GM21360 (cell line): Measurements from ENCODE around the gene POU2F1.
"Not testable (repeated sequence)": the region's sequence is repeated elsewhere in the genome, so short reads cannot be mapped to it uniquely, and the experiment has no call there.

Experiments
- ATAC-seq: cut with Tn5 transposase; IDR thresholded peaks from one replicate; pipeline ENCODE4 v1.9.1; 2021; ENCODE audit warnings: mild to moderate bottlenecking, moderate library complexity; ENCODE audit not compliant: unreplicated experiment

Gene POU2F1

DNA sequence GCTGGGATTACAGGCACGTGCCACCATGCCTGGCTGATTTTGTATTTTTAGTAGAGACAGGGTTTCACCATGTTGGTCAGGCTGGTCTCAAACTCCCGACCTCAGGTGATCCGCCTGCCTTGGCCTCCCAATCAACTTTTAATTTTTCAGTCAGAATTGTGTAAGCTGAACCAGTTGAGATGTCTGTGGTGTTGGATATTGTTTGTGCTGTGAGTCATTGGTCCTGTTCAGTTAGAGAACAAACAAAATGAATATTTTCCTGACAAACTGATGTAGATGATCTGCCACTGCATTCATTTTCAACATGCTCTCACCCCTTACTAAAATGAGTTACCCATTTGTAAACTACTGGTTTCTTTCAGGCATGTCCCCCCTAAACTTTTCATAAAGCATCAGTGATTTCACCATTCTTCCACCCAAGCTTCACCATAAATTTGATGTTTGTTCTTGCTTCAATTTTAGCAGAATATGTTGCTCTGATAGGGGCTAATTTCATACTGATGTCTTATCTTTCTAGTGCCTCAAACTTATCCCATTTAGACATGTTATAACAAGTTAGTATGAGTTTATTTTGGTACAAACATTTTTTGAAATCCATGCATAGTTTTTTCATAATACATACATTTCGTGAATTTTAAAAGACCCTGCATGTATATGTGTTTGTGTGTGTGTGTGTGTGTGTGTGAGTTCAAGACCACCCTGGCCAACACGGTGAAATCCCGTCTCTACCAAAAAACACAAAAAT lies 15.2 kb upstream of the POU2F1 start:
- ATAC-seq, result not testable (repeated sequence)

DNA sequence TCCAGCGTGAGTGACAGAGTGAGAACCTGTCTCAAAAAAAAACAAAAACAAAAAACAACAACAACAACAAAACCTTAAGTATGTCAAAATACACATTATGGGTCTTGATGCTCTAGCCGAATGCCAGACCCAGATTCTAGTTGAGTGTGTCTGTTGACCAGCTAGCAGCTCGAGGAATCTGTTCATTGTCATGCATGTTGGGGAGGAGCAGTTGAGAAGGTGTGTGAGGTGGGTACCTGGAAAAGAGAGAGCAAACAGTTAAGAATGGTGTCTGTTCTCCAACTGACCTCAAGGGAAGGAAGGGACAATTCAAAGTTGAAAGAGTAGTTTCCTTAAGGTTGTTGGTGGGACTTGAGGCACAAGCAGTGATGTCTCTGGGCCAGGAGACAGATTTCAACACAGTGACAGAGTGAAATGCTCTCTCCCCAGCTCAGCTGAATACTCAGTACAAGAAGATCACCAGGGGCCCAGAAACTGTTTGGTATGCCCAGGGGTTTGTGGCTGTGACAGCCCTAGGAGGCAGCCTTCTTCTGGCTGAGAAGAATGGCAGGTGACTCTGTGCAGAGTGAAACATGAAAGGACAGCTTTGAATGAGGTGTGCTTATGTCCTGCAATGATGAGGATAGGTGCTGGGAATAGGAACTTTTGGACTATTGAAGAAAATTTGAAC lies 14.4 kb upstream of the POU2F1 start:
- no peak for ATAC-seq

DNA sequence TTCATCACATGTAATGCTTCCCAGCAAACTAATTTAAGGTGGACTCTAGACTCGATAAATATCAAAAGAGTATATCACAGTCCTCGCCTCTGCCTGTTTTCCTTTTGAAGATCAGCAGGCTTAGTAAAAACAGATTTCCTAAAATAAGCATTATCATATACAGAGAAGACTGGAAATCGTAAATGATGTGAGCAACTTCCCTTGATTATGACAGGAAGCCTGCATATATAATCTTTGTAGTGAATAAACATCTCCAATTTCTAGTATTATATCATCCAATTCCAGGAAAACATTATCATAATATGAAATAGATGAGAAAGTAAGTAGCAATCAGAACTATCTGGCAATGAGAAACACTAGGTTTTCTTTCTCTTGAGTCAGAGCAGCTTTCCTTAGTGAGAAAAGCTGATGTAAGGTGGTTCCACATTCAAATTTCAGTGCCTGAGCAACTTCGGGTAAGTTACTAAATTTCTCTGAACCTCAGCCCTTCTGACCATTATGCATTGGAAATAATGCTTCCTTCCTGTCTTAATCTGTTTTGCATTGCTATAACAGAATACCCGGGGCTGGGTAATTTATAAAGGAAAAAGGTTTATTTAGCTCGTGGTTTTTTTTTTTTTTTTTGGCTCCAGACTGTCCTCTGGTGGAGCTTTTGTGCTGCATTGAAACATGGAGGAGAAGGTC lies 12.6 kb upstream of the POU2F1 start:
- ATAC-seq, result no peak

DNA sequence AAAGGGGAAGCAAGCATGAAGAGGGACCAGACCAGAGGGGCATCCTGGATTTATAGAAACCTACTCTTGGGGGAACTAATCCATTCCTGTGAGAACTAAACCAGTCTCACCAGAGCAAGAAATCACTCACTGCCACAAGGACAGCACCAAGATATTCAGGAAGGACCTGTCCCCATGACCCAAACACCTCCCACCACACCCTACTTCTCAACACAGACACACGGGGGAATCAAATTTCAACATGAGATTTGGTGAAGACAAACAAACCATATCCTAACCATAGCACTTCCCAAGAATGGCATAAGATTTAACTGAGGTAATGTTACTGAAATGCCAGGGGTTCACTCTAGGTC lies 12.1 kb upstream of the POU2F1 start:
- no peak for ATAC-seq

DNA sequence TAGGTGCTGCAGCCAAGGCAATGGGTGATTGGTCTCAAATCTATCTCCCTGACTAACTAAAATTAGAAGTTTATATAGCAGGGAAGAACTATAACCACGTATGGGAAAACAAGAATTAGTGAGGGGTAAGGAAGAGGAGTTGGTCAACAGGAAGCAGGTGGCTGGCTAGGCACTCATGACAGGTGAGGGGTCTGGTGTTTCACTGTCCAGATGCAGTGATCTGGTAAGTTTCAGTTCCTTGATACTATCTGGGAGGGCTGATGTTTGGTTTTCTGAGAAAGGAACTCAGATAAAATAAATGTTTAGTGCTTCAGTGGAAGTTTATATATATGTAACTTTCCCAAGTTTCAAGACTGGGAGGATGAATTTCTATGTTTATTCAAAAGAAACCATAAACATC lies 11.6 kb upstream of the POU2F1 start:
- ATAC-seq, result no peak

DNA sequence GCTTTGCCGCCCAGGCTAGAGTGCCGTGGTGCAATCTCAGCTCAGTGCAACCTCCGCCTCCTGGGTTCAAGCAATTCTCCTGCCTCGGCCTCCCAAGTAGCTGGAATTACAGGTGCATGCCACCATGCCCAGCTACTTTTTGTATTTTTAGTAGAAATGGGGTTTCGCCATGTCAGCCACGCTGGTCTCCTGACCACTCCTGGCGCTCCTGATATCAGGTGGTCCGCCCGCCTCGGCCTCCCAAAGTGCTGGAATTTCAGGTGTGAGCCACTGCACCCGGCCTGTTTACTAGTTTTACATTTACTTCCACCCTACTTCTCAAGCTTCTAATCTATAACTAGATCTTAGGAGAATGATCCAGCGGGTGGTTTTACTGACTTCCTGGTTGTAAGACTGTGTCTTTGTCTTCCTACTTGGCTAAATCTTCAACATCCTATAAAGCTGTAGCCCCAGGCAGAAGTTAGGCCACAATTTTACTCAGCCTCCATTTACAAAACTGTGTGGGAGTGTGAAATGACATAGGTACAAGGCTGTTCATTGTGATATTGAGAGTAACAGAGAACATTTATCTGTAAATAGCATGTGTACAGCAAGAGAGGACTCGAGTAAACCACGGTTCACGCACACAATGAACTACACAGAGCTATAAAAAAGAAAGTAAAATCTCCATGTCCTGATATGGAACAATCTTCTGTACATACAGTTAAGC lies 9.6 kb upstream of the POU2F1 start:
- no peak for ATAC-seq

DNA sequence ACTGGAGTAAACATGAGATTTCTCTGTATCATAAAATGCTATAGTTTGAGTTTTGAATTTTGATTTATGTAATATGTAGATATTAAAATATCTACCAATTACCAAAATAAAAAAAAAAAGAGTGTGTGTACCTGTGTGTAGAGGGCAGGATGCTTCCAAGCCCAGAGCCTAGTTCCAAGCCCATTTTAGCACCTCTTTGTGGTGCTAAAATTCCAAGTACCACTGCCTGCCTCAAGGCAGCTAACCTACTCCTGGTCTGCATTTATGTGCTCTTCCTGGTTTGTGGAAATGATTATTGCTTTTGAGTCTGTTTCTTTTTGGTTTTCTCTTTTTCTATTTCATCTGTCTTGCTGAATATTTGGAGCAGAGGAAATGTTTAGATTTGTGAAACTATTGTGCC lies 8.7 kb upstream of the POU2F1 start:
- no peak for ATAC-seq

DNA sequence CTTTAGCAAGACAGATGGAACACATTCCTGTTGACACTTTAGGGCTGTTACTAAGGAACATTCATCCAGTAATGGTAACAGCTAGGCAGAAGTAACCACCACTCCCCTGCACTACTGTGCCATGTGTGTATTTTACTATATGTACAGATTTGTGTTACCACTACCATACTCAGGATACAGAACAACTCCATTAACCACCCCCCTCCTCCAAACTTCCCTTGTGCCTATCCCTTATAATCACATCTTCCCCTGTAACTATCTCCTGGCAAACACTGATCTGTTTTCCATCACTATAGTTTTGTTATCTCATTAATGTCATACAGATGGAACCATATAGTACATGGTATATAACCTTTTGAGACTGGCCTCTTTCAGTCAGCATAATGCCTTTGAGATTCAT lies 3.9 kb upstream of the POU2F1 start:
- no peak for ATAC-seq

DNA sequence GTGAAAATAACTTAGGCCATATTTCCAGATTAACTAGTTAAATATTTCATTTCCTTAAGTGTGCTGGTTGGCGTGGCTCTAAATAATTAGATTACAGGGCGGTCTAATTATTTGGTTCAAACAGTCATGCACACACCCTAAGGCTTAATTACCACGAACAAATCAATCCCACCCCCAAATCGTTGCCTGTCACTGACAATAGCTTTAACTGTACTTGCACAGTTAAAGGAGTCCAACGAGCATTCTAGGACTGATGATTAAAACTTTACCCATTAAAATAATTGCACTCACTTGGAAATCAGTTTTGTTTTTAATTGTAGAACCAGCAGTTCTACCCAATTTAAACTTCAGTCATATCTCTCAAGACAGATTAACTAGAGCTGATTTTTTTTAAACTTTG lies 1.5 kb upstream of the POU2F1 start:
- ATAC-seq, result no peak

DNA sequence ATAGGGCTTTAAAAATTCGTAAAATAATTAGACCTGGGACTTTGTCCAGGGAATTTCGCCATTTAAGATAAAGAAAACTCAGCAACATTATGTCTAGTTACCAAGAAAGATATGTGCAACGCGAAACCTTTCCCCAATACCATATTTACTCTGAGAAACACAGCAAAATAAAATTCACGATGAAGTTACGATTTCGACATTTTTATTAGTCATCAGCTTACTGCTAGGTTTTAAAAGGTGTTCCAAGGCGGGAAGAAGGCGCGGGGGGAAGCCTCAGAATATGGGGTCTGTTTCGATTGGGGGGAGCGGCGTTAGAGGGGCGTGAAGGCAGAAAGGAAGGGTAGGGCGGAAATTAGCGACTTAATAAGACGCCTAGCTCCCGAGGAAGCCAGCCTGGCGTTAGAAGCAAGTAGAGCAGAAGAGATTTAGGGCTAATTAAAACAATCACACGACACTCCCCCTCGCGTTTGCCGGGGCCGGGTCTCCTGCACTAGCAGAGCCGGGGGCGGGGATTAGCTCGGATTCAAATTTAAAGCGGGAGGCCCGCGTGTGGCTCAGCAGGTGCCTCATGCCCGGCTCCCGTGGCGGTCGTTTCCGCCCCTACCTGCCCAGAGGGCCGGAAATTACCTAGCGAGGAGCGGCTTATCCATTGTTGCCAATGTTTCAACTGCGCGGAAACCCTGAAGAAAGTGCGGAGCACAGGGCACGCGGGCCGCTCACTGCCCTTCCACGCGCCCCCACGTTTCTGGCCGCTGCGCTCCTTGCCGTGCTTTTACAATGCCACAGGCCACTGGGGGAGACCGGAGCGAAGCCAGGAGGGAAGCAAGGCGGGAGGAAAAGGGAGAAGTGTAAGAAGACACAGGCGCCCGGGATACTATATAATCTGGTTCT lies 795 bp upstream of the POU2F1 start:
- peak; percentile 36 for ATAC-seq

DNA sequence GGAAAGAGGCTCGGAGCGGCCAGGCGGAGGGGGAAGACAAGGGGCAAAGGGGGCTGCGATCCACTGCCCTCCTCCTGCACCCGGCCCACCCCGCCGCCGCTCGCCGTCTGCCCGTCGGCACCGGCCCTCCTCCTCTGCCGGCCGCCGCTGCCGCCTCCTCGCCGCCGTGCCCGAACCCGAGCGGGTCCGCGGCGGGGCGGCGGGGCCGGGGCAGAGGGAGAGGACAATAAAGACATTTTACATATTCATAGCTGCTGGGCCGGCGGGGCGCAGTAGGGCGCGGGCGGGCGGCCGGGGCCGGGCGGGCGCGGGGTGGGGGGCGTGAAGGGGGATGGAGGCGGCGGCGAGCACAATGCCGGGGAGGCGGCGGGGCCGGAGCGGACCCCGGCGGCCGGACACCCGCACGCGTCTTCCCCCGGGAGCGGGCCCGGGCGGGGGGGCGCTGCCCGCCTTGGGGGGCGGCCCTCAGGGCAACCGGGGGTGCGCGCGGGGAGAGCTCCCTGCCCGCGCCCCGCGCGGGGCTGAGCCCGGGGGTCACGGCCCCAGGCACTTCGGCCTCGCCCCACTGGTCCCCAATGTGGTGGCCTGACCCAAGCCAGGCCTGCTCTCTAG lies 546 bp downstream of the POU2F1 start:
- peak; percentile 9 for ATAC-seq

DNA sequence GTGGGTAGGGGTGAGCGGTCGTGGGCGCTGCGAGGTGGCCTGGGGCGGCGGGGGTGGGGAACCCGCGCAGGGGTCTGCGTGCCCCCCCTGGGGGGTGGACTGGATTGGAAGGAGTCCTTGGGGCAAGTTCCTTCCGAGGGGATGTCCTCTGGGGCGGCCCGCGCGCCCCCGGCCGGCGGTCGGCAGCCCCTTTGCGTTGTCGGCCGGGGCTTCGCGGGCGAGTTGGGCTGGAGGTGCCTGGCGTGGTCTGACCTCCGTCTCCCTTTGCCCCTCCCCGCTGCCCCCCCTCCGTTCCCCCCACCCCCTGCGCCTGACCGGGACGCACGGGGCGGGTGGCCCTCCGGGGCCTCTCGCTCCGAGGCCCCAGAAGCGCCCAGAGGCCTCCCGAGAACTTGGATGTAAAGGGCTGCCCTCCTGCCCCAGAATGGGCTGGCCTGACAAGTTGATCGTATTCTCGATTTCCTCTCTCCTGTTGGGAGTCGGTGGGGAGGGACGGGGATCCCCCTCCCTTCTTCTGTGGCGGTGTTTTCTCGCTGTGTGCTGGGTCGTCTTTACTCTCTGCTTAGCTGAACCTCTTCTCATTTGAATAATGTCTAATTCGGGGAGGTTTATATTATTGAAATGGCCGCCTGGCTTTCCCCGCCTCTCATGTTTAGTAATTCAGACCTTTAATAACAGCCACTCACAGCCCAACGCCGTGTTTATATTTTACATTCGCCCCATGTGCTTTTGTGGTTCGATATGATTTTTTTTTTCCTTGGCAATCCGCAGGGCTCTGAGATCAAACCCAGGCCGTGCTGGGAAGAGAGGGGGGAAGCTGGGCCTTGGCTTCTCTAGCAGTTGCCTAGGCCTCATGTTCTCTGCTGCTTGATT lies 1.3 kb downstream of the POU2F1 start:
- peak; percentile 43 for ATAC-seq

DNA sequence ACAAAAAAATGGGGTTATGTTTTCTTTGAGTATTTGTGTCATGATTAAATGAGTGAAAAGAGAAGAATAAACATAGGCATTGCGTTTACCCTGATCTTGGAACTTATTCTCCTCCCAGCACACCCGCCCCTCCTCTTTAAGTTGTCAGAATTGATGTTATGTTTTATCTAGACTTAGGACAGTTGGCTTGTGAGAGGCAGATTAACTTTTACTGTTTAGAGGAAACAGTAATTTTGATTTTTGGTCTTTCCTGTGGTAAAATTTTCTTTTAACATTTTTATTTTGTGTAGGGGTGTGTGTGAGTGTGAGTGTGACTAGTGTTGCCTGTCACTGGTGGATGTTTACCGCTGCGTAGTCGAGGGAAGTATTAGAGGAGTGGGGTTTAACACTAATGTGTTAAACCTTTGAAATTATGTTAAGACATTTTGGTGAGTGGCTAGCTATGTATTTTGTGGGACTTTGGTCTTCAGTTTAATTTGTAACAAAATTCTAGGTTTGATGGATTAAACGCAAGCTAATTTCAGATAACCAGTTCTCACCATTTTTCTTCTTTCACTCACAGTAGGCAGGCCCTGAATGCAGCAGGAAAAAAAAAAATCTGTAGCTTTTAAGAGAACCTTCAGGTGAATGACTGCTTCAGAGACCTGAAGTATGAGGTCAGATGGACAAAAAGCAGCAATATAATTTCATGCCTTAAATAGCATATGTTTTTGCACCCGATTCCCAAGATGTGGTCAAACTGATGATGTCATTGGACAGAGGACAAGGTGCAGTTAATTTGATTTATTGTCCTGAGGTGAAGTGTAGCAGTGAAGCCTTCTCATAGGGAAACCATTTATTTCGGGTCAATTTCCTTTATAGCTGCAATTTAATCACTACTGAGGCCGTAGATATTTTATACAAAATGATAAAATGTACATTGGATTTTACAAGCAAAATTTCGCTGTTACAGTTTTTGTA lies 2.7 kb downstream of the POU2F1 start:
- ATAC-seq, result no peak

DNA sequence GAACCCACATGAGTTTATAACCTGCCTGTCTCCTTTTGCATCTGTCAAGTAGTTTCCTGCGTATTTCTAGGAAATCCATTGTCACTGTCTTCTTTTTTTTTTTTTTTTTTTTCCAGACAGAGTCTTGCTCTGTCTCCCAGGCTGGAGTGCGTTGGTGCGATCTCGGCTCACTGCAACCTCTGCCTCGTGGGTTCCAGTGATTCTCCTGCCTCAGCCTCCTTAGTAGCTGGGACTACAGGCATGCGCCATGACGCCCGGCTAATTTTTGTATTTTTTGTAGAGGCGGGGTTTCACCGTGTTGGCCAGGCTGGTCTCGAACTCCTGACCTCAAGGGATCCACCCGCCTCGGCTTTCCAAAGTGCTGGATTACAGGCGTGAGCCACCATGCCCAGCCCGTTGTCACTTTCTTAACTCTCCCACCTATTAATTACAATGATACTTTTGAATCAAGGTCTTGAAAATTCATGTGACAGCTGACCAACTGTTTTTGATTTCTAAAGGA lies 4.1 kb downstream of the POU2F1 start:
- not testable (repeated sequence) for ATAC-seq

DNA sequence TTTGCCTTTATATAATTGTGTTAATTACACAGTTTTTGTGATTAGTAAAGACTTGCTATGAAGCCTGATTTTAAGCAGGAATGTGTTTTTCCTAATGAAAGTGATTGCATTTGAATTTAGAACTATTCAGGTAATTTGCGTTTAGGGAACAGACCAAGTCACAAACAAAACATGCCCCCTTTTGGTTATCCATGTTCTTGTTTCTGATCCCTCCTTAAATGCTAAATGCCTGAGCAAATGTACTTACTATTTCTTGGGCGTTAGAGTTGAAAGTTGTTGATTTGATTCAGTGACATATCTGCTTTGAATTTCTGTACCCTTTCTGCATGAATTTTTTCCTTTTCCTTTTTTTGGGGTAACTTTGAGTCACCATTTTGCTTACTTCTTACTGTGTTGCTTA lies 5.2 kb downstream of the POU2F1 start:
- ATAC-seq, result no peak

DNA sequence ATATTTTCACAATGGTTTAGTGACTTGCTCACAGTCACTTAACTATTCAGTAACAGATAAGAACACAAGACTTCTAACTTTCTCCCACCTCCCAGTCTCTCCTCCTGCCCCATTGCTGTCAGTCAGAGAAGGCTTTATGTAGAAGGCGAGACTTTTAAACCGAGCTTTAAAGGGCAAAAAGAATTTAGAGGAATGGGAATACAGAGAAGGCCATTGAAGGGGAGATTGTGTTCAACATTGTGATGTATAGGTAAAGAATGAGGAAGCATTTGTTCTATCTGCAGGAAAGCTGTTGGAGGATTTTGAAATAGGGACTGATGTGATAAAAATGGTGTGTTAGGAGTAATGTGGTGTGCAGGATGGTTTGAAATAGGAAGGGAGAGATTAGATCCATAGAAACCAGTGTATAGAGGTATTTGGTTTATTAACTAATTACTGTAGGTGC lies 7.3 kb downstream of the POU2F1 start:
- ATAC-seq, result no peak

DNA sequence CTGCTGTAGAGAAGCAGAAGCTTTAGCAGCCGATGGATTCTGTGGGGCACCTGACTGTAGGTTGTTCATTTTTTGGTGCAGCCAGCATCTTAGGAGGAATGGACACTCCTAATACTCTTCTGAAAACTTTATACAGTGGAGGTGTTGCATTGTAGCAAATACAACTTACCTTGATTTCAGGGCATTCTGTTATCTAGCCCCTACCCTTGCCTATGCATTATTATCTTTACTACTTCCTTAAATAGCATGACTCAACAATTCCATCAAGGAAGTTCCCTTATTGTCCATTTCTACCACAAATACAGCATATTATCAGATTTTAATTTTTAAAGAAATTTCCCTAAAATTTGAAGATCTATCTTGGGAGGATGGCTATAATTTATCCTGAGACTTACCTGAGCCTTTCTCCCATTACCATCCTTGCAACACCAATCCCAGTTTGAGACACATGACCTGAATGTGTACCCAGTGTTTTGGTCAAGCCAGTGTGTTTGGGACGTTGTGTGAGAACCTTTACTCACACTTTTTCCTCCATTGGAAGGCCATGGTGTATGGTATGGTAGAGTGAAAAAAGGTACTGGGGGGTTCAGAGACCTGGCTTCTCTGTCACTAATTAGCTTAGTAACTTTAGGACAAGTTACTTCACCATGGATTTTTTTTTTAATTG lies 9.2 kb downstream of the POU2F1 start:
- no peak for ATAC-seq
